ENCODE data around the gene GSTO2.

The GSTO2 gene

GRCh38 chr10:104267721-104268404 is 1.1 kb upstream of the GSTO2 start:
- H3K4me3 ChIP-seq (ENCODE audit: low read depth, low read length): peak overlapping the region; percentile 97
- TF ChIP-seq CTCF (IDR thresholded peaks at IDR 0.05; ENCODE audit: control insufficient read depth, extremely low read depth, insufficient read depth): no peak
- DNase-seq (ENCODE audit: low read depth): no peak

- DNase-seq (ENCODE audit: low read depth): no peak
- TF ChIP-seq CTCF (IDR thresholded peaks at IDR 0.05; ENCODE audit: control insufficient read depth, extremely low read depth, insufficient read depth): no peak
- H3K4me3 ChIP-seq (ENCODE audit: low read depth, low read length): peak overlapping the region; percentile 97
These were observed 625 bp upstream of the GSTO2 start for GRCh38 chr10:104268405-104268712.

GRCh38 chr10:104273286-104273685 is 4.3 kb downstream of the GSTO2 start:
- no peak for DNase-seq (ENCODE audit: low read depth)

GRCh38 chr10:104273899-104274575 is 5.1 kb downstream of the GSTO2 start:
- no peak for DNase-seq (ENCODE audit: low read depth)
- no peak for TF ChIP-seq CTCF (IDR thresholded peaks at IDR 0.05; ENCODE audit: control insufficient read depth, extremely low read depth, insufficient read depth)
- no peak overlapping the region for H3K4me3 ChIP-seq (ENCODE audit: low read depth, low read length)

More at GRCh38 chr10:104273286-104273685, 4.3 kb downstream of the GSTO2 start:
- no peak for TF ChIP-seq CTCF (IDR thresholded peaks at IDR 0.05; ENCODE audit: control insufficient read depth, extremely low read depth, insufficient read depth)
- no peak overlapping the region for H3K4me3 ChIP-seq (ENCODE audit: low read depth, low read length)

GRCh38 chr10:104274762-104275721 is 6.1 kb downstream of the GSTO2 start:
- TF ChIP-seq CTCF (IDR thresholded peaks at IDR 0.05; ENCODE audit: control insufficient read depth, extremely low read depth, insufficient read depth): no peak
- DNase-seq (ENCODE audit: low read depth): no peak
- H3K4me3 ChIP-seq (ENCODE audit: low read depth, low read length): no peak overlapping the region

- no peak for DNase-seq (ENCODE audit: low read depth)
- TF ChIP-seq CTCF (IDR thresholded peaks at IDR 0.05; ENCODE audit: control insufficient read depth, extremely low read depth, insufficient read depth): no peak
- H3K4me3 ChIP-seq (ENCODE audit: low read depth, low read length): no peak overlapping the region
These were observed 7.2 kb downstream of the GSTO2 start for GRCh38 chr10:104276192-104276591.

All from LNCaP clone FGC (cell line).